HPDE6-E6E7 (cell line): ENCODE results near the gene EVC.
"Not testable (repeated sequence)": the region's sequence is repeated elsewhere in the genome, so short reads cannot be mapped to it uniquely, and the experiment has no call there.

Source experiments
- DNase-seq: peaks from one replicate; pipeline ENCODE4 v3.0.0; 2011; ENCODE audit warnings: missing footprints; ENCODE audit errors: extremely low spot score

Gene EVC

DNA sequence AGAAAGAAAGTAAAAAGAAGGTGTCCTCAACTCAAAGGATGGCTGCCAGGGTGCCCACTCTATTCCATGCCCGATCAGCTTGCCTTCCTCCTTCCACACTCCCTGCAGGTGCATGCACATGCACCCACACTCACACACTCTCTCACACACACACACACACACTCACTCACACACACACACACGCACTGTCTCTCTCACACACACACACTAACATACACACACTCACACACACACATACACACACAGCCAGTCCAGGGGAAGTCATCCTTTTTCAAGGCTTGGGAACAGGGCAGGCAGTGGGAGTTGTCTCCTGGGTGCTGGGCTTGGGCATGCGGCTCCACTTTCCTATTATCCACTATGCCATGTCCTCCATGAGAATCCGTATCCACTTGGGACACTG, 131.5 kb downstream of the EVC start:
- DNase-seq = no peak

DNA sequence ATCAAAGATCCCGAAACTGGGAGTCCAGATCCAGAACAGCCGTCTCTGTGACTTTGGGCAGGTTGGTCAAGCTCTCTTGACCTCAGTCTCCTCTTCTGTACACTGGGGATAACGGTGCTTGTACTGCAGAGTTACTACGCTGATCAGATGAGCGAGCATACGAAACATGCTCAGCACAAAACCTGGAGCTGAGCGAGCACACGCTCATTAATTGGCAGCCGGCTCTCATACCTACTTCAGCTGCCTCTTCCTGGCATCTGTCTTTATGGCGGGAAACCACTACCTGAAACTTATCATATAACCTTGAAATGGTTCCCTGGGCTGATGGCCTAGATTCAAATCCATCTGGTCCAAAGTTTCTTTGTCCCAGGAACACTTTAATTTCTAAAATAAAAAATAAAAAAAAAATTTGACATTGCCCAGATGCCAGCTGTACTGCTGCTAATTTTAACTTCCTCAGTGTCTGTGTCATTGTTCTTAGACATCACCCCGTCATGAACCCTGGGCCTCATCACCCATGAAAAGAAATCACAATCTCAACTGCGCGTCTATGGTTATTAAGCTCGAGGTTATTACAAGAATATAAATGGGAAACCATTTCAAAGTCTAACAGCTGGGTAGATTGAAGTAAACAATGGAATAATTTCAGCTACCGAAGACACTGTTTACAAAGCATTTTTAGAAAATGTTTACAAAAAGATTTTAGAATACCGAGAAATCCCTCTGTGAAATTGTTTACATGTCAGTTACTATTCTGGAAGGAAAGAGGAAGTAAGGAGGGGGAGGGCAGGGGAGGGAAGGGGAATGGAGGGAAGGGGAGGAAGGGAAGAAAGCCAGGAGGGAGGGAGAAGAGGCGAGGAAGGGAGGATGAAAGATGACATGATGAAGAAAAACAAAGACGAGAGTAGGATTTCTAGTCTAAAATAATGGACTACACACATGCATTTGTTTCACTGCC, 132.9 kb downstream of the EVC start:
- no peak for DNase-seq

DNA sequence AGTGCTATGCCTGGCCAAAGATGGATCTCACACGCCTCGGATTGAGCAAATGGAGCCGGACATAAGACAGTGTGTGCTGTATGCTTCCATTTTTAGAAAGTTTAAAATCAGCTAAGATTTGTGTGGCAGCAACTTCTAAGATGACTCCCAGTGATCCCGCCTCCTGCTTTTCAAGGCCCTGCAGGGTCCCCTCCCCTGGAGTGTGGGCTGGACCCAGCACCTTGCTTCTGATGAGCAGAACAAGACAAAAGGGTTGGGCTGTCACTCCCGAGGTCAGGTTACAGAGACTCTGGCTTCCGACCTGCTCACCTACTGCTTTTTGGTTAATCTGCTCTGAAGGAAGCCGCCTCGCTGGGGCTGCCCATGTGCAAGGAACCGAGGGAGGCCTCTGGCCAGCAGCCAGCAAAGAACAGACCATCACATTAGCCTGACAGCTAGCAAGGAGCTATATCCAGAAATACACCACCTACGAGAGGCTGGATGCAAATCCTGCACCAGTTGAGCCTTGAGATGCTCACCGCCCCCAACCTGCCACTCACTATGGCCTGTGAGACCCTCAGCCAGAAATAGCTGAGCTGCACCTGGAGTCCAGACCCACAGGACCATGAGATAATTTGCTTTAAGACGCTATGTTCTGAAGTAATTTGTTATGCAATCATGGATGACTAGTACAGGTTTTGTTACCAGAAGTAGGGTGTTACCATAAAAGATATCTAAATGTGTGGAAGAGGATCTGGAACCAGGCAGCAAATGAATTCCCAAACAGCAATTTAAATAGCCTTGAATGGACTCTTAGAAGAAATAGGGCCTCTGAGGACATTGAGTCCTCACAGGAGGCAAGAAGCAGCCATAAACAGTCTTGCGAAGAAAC, 134.3 kb downstream of the EVC start:
- no peak for DNase-seq

DNA sequence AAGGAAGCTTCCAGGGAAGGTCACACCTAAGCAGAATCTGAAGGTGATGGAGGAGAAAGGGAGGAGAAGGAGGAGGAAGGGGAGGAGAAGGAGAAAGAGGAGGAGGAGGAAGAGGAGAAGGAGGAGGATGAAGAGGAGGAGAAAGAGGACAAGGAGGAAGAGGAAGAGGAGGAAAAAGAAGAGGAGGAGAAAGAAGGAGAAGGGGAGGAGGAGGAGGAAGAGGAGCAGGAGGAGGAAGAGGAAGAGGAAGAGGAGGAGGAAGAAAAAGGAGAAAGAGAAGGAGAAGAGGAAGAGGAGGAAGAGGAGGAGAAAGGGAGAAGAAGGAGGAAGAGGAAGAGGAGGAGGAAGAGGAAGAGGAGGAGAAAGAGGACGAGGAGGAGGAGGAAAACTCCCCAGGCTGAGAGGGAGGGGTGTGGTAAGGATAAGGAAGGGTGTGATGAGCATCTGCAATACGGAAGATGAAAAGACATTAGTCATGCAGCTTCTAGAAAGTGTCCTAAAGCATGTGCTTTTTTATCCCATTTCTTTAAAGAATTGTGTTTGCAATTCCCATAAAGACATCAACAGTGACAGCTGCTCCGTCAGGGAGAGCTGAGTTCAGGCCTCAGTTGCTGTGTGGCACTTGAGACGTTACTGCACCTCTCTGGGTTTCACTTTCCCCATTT, 140.8 kb downstream of the EVC start:
- DNase-seq = no peak

- no peak for DNase-seq
Measured at GRCh38 chr4:5852523-5853202, 141.7 kb downstream of the EVC start.

- no peak for DNase-seq
Measured at GRCh38 chr4:5854929-5855328, 143.9 kb downstream of the EVC start.

- DNase-seq = not testable (repeated sequence)
Measured at GRCh38 chr4:5856362-5856761, 145.4 kb downstream of the EVC start.

DNA sequence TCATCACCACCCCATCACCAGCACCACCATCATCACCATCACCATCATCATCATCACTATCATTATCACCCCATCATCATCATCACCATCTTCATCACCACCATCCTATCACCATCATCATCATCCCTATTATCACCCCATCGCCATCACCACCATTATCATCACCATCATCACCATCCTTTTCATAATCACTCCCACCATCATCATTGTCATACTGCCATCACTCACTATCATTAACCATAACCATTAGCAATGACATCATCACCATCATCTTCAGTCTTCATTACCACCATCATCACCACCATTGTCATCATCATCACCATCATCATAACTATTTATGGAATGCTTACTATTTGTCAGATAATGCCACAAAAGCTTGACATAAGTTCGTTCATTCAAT, 146.2 kb downstream of the EVC start:
- DNase-seq = no peak

DNA sequence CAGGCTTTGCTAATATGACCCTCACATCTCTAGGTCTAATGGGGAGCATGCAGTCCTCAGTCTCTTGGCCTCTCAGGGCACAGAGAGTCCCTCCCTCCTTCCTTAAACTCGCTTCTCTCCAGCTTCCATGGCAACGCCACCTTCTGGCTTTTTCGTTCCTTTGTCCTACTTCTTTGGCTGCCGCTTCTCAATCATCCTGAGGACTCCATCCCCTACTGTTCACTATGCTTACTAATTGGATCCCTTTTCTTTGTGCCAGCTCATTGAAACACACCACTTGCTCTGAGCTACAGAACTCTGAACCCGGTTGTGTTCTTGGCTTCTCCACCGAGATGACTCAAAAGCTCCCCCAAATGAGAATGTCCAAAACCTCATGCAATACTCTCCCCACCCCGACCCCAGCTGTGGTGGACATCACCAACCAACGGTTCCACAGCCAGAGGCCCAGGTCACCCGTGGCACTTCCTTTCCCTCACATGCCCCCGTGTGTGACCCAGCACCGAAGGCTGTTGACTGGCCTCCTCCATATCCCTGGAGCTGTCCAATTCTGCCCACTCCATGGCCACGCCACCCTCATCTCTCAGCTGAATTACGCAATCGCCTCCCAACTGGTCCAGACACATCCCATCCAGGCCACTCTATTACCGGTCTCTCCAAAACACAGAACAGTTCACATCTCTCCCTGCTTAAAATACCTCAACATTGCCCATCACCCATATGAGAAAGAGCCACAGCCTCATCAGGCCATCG, 147.2 kb downstream of the EVC start:
- no peak for DNase-seq

DNA sequence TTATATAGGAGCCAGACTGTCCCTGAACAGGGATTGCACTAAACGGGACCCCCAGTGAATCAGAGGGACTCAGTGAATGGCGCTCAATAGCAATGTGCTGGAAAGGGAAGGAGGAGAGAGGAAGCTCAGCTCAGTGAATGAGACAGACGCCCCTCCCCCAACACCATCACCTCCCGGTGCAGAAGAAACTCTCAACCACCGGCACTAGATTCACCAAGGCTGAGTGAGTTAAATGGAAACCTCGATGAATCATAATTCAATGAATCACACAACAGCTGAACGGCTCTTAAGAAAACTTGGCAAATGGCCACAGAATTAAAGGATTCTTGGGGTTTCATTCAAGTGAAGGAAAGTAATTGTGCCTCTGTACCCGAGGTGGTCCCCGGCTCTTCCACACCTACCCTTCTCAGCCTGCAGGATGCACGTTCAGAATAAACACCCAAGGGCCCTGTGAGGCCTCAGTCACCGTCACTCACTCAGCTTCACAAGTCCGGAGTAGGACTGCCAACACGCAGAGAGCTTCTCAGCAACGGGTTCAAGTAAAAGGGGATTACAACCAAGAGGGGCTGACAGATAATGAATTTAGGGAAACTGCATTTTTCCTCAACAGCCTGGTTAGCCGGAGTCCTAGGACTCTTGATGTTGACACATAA, 152.6 kb downstream of the EVC start:
- peak; percentile 60 for DNase-seq
